ENCODE results near the gene KHK. TPM values are rescaled to one million over a fixed set of nuclear protein-coding genes. Genes with fewer than 3 reads are reported as not detected.
A peak's percentile ranks its signal among the peaks of the same experiment; 100 is the strongest.

The KHK gene
- total and polyA plus RNA-seq, 9 of the 15 experiments (the other 6 are each of a cell fraction or from before 2014, with no cell fraction given): 1.5 to 10.7 (median 5.2) TPM

DNA sequence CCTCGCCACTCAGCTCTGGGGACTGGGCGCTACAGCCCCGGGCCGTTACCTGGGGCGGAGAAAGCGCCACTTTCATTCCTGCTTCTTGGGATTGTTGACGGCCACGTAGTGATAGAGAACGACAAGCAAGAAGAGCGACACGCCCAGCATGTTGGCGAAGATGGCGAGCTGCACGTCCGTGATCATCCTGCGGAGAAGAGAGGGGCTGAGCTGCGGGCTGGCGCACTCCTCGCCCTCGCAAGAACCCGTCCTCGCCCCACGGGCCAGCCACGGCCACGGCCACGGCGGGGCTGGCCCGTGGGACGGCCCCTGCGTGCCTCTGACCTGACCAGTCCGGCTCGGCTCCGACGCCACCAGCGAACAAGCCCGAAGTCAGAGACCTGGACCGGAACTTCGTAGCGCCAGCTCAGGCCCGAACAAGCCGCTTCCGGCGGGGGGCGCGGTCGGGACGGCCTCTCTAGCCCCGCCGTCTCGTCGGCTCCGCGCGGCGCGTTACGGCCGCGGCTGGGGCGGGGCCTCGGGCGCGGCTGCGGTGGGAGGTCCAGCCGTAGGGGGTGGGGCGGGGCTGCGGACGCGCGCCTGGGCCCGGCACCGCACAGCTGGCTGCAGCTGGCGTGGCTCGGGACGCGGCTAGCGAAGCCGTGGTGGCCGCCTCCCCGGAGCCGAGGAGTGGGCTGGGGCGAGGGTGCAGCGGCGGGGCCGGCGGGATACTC lies 15.1 kb upstream of the KHK start, which contains the start of gene OST4 (continued):
- TF ChIP-seq, protein P1, sequence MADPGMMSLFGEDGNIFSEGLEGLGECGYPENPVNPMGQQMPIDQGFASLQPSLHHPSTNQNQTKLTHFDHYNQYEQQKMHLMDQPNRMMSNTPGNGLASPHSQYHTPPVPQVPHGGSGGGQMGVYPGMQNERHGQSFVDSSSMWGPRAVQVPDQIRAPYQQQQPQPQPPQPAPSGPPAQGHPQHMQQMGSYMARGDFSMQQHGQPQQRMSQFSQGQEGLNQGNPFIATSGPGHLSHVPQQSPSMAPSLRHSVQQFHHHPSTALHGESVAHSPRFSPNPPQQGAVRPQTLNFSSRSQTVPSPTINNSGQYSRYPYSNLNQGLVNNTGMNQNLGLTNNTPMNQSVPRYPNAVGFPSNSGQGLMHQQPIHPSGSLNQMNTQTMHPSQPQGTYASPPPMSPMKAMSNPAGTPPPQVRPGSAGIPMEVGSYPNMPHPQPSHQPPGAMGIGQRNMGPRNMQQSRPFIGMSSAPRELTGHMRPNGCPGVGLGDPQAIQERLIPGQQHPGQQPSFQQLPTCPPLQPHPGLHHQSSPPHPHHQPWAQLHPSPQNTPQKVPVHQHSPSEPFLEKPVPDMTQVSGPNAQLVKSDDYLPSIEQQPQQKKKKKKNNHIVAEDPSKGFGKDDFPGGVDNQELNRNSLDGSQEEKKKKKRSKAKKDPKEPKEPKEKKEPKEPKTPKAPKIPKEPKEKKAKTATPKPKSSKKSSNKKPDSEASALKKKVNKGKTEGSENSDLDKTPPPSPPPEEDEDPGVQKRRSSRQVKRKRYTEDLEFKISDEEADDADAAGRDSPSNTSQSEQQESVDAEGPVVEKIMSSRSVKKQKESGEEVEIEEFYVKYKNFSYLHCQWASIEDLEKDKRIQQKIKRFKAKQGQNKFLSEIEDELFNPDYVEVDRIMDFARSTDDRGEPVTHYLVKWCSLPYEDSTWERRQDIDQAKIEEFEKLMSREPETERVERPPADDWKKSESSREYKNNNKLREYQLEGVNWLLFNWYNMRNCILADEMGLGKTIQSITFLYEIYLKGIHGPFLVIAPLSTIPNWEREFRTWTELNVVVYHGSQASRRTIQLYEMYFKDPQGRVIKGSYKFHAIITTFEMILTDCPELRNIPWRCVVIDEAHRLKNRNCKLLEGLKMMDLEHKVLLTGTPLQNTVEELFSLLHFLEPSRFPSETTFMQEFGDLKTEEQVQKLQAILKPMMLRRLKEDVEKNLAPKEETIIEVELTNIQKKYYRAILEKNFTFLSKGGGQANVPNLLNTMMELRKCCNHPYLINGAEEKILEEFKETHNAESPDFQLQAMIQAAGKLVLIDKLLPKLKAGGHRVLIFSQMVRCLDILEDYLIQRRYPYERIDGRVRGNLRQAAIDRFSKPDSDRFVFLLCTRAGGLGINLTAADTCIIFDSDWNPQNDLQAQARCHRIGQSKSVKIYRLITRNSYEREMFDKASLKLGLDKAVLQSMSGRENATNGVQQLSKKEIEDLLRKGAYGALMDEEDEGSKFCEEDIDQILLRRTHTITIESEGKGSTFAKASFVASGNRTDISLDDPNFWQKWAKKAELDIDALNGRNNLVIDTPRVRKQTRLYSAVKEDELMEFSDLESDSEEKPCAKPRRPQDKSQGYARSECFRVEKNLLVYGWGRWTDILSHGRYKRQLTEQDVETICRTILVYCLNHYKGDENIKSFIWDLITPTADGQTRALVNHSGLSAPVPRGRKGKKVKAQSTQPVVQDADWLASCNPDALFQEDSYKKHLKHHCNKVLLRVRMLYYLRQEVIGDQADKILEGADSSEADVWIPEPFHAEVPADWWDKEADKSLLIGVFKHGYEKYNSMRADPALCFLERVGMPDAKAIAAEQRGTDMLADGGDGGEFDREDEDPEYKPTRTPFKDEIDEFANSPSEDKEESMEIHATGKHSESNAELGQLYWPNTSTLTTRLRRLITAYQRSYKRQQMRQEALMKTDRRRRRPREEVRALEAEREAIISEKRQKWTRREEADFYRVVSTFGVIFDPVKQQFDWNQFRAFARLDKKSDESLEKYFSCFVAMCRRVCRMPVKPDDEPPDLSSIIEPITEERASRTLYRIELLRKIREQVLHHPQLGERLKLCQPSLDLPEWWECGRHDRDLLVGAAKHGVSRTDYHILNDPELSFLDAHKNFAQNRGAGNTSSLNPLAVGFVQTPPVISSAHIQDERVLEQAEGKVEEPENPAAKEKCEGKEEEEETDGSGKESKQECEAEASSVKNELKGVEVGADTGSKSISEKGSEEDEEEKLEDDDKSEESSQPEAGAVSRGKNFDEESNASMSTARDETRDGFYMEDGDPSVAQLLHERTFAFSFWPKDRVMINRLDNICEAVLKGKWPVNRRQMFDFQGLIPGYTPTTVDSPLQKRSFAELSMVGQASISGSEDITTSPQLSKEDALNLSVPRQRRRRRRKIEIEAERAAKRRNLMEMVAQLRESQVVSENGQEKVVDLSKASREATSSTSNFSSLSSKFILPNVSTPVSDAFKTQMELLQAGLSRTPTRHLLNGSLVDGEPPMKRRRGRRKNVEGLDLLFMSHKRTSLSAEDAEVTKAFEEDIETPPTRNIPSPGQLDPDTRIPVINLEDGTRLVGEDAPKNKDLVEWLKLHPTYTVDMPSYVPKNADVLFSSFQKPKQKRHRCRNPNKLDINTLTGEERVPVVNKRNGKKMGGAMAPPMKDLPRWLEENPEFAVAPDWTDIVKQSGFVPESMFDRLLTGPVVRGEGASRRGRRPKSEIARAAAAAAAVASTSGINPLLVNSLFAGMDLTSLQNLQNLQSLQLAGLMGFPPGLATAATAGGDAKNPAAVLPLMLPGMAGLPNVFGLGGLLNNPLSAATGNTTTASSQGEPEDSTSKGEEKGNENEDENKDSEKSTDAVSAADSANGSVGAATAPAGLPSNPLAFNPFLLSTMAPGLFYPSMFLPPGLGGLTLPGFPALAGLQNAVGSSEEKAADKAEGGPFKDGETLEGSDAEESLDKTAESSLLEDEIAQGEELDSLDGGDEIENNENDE (IDR thresholded peaks at IDR 0.05; ENCODE audit: low read depth, low read length): no peak
- peak; percentile 93 for TF ChIP-seq CXXC5 (CRISPR knock-in tag; IDR thresholded peaks at IDR 0.05)
- peak; percentile 88 for TF ChIP-seq POLR2B (IDR thresholded peaks at IDR 0.05; ENCODE audit: low read depth, partially characterized antibody)
- no peak for TF ChIP-seq HNRNPH1 (optimal IDR thresholded peaks at IDR 0.05; ENCODE audit: low read depth, low read length)
- no peak for TF ChIP-seq ZNF232 (CRISPR knock-in tag; IDR thresholded peaks at IDR 0.05)
- TF ChIP-seq, protein P2, sequence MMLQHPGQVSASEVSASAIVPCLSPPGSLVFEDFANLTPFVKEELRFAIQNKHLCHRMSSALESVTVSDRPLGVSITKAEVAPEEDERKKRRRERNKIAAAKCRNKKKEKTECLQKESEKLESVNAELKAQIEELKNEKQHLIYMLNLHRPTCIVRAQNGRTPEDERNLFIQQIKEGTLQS (IDR thresholded peaks at IDR 0.05): no peak
- TF ChIP-seq, protein P2 (CRISPR knock-in tag; conservative IDR thresholded peaks at IDR 0.05): no peak
- no peak for TF ChIP-seq TRIM24 (IDR thresholded peaks at IDR 0.05)
- TF ChIP-seq, protein P3, sequence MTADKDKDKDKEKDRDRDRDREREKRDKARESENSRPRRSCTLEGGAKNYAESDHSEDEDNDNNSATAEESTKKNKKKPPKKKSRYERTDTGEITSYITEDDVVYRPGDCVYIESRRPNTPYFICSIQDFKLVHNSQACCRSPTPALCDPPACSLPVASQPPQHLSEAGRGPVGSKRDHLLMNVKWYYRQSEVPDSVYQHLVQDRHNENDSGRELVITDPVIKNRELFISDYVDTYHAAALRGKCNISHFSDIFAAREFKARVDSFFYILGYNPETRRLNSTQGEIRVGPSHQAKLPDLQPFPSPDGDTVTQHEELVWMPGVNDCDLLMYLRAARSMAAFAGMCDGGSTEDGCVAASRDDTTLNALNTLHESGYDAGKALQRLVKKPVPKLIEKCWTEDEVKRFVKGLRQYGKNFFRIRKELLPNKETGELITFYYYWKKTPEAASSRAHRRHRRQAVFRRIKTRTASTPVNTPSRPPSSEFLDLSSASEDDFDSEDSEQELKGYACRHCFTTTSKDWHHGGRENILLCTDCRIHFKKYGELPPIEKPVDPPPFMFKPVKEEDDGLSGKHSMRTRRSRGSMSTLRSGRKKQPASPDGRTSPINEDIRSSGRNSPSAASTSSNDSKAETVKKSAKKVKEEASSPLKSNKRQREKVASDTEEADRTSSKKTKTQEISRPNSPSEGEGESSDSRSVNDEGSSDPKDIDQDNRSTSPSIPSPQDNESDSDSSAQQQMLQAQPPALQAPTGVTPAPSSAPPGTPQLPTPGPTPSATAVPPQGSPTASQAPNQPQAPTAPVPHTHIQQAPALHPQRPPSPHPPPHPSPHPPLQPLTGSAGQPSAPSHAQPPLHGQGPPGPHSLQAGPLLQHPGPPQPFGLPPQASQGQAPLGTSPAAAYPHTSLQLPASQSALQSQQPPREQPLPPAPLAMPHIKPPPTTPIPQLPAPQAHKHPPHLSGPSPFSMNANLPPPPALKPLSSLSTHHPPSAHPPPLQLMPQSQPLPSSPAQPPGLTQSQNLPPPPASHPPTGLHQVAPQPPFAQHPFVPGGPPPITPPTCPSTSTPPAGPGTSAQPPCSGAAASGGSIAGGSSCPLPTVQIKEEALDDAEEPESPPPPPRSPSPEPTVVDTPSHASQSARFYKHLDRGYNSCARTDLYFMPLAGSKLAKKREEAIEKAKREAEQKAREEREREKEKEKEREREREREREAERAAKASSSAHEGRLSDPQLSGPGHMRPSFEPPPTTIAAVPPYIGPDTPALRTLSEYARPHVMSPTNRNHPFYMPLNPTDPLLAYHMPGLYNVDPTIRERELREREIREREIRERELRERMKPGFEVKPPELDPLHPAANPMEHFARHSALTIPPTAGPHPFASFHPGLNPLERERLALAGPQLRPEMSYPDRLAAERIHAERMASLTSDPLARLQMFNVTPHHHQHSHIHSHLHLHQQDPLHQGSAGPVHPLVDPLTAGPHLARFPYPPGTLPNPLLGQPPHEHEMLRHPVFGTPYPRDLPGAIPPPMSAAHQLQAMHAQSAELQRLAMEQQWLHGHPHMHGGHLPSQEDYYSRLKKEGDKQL (CRISPR knock-in tag; IDR thresholded peaks at IDR 0.05; ENCODE audit: borderline replicate concordance): no peak
- TF ChIP-seq BHLHE40 (IDR thresholded peaks at IDR 0.05; ENCODE audit: low read length): 0 out of 2 replicates have a peak, but pooled peaks have one; percentile 10
